Amniotic epithelial cell (primary cell): Measurements from ENCODE around the gene PMEPA1.

Experiments
- DNase-seq: peaks from one replicate; pipeline ENCODE4 v3.0.0-alpha.2; 2010; ENCODE audit warnings: low read depth

PMEPA1 gene

GRCh38 chr20:57622579-57623381 lies 87.0 kb downstream of the PMEPA1 start:
- DNase-seq: peak; percentile 69

GRCh38 chr20:57622201-57622570 lies 87.6 kb downstream of the PMEPA1 start:
- no peak for DNase-seq

- no peak for DNase-seq
Observed at GRCh38 chr20:57621421-57622200, 88.2 kb downstream of the PMEPA1 start.

GRCh38 chr20:57620999-57621398 lies 88.8 kb downstream of the PMEPA1 start:
- no peak for DNase-seq

GRCh38 chr20:57620274-57620990 lies 89.4 kb downstream of the PMEPA1 start, which contains the start of gene ZBP1:
Gene ZBP1, minus strand, starts transcription at chr20:57620426. Its CDS starts 131 bp downstream, at chr20:57620295.
- DNase-seq: no peak

- DNase-seq: no peak
Observed at GRCh38 chr20:57619051-57619831, 90.6 kb downstream of the PMEPA1 start.

- DNase-seq: no peak
Observed at GRCh38 chr20:57618764-57619050, 91.1 kb downstream of the PMEPA1 start.

GRCh38 chr20:57618091-57618763 lies 91.6 kb downstream of the PMEPA1 start:
- no peak for DNase-seq

GRCh38 chr20:57617079-57617795 lies 92.6 kb downstream of the PMEPA1 start:
- no peak for DNase-seq

GRCh38 chr20:57616143-57616951 lies 93.5 kb downstream of the PMEPA1 start:
- no peak for DNase-seq

GRCh38 chr20:57615445-57615811 lies 94.4 kb downstream of the PMEPA1 start:
- no peak for DNase-seq

GRCh38 chr20:57614490-57615444 lies 95.0 kb downstream of the PMEPA1 start:
- no peak for DNase-seq

- no peak for DNase-seq
Observed at GRCh38 chr20:57613481-57613921, 96.3 kb downstream of the PMEPA1 start.

- DNase-seq: no peak
Observed at GRCh38 chr20:57612916-57613315, 96.9 kb downstream of the PMEPA1 start.

GRCh38 chr20:57612436-57612835 lies 97.4 kb downstream of the PMEPA1 start:
- DNase-seq: no peak

GRCh38 chr20:57611586-57612311 lies 98.1 kb downstream of the PMEPA1 start:
- DNase-seq: no peak

GRCh38 chr20:57610261-57610952 lies 99.4 kb downstream of the PMEPA1 start:
- DNase-seq: no peak

- DNase-seq: no peak
Observed at GRCh38 chr20:57609842-57610167, 100.0 kb downstream of the PMEPA1 start.
